Endothelial cell (in vitro differentiated cells): ENCODE results near the gene C17orf113. TPM values are rescaled to one million over a fixed set of nuclear protein-coding genes. Genes with fewer than 3 reads are reported as not detected.

Experiments used
- DNase-seq: peaks from one replicate; pipeline ENCODE4 v3.0.0; 2021; ENCODE audit warnings: low spot score
- H3K27ac Mint-ChIP-seq: one replicate; pipeline ENCODE4 v1.8.0; 2021; ENCODE audit warnings: mixed read lengths, inconsistent platforms; ENCODE audit not compliant: unreplicated experiment
- H3K27me3 Mint-ChIP-seq: one replicate; pipeline ENCODE4 v1.8.0; 2021; ENCODE audit warnings: mild to moderate bottlenecking, moderate library complexity, mixed read lengths, inconsistent platforms; ENCODE audit not compliant: unreplicated experiment
- H3K36me3 Mint-ChIP-seq: one replicate; pipeline ENCODE4 v1.8.0; 2021; ENCODE audit warnings: mild to moderate bottlenecking, low read depth, mixed read lengths, inconsistent platforms; ENCODE audit not compliant: unreplicated experiment
- H3K4me1 Mint-ChIP-seq: one replicate; pipeline ENCODE4 v1.8.0; 2021; ENCODE audit warnings: mild to moderate bottlenecking, mixed read lengths, inconsistent platforms; ENCODE audit not compliant: unreplicated experiment
- H3K4me3 Mint-ChIP-seq: one replicate; pipeline ENCODE4 v1.8.0; 2021; ENCODE audit warnings: mild to moderate bottlenecking, mixed read lengths, inconsistent platforms; ENCODE audit not compliant: unreplicated experiment
- H3K9me3 Mint-ChIP-seq: one replicate; pipeline ENCODE4 v1.8.0; 2021; ENCODE audit warnings: mixed read lengths, inconsistent platforms; ENCODE audit not compliant: unreplicated experiment
- total RNA-seq: library from RNA; stranded (reverse); fragmentation: NEBNext Ultra II Directional; extraction: Animal tissue kit (Norgen Biotek cat#: 25700); gene quantifications from one replicate; pipeline ENCODE4 v1.2.1, GENCODE V29; 2021; ENCODE audit not compliant: unreplicated experiment
- TF ChIP-seq, protein P1 (sequence below): fragments of 200-600 bp; sonication (generic); IDR thresholded peaks from one replicate; pipeline ENCODE4 v1.5.0; 2021; ENCODE audit warnings: antibody characterized with exemption; ENCODE audit not compliant: unreplicated experiment

C17orf113 gene
- total RNA-seq, 1 donor from 2014 or later = 1.6 TPM

DNA sequence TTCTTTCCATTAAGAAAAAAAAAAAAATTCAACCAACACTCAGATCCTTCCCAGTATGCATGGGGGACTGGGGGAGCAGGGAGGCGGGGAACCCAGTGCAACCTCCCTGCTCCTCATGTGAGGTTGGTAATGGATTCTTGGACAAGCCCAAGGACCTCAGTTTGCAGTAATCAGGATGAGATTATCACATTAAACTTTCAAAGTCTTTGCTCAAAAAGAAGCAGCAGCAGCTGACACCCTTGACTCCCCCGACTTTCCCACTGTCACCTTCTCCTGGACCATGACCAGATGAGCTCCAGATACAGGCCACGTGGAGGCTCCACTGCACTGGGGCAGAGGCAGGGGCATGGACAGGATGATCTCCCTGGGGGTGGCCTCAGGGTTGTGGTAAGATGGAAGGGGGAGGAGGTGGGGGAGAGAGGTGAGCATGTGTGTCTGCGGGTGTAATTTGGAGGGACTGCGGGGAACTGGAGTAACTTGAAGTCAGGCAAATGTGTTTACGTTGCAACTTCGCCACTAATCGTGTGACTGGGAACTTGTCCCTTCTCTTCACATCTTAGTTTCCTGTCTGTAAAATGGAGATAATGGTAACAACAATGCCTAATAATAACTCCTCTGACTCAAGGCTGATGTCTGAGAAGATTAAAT is 28.1 kb upstream of the C17orf113 start:
- Mint-ChIP-seq H3K27me3 (peaks cover 12% of the 10 kb centered on the region), H3K9me3 (no peaks in the 10 kb centered on the region), H3K36me3 (no peaks in the 10 kb centered on the region), H3K4me1 (peaks cover 18% of the 10 kb centered on the region), H3K27ac (peak overlapping the region; percentile 64), H3K4me3 (no peak overlapping the region)
- DNase-seq = no peak
- TF ChIP-seq, protein P1, sequence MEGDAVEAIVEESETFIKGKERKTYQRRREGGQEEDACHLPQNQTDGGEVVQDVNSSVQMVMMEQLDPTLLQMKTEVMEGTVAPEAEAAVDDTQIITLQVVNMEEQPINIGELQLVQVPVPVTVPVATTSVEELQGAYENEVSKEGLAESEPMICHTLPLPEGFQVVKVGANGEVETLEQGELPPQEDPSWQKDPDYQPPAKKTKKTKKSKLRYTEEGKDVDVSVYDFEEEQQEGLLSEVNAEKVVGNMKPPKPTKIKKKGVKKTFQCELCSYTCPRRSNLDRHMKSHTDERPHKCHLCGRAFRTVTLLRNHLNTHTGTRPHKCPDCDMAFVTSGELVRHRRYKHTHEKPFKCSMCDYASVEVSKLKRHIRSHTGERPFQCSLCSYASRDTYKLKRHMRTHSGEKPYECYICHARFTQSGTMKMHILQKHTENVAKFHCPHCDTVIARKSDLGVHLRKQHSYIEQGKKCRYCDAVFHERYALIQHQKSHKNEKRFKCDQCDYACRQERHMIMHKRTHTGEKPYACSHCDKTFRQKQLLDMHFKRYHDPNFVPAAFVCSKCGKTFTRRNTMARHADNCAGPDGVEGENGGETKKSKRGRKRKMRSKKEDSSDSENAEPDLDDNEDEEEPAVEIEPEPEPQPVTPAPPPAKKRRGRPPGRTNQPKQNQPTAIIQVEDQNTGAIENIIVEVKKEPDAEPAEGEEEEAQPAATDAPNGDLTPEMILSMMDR = no peak

DNA sequence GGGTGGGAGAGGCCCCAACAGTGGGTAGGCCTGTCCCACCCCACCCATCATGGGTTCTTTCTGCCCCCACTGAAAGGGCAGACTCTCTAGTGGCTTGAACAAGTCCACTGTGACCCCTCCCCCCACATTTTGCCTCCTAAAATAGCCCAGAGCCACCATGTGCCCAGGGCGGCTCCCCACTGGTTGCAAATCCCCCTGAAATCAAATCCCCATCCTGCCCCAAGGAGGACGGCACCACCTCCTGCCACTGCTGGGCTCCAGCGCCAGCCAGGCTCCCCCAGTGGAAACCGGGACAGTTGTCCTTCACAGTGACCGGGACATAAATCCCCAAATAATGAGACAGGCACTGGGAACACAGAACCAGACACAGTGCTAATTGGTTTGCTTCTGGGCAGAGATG is 27.4 kb upstream of the C17orf113 start:
- Mint-ChIP-seq H3K36me3 (no peaks in the 10 kb centered on the region), H3K4me1 (peaks cover 18% of the 10 kb centered on the region), H3K27ac (no peak overlapping the region), H3K9me3 (no peaks in the 10 kb centered on the region), H3K27me3 (peaks cover 12% of the 10 kb centered on the region), H3K4me3 (no peak overlapping the region)
- no peak for DNase-seq
- TF ChIP-seq, protein P1 = no peak

DNA sequence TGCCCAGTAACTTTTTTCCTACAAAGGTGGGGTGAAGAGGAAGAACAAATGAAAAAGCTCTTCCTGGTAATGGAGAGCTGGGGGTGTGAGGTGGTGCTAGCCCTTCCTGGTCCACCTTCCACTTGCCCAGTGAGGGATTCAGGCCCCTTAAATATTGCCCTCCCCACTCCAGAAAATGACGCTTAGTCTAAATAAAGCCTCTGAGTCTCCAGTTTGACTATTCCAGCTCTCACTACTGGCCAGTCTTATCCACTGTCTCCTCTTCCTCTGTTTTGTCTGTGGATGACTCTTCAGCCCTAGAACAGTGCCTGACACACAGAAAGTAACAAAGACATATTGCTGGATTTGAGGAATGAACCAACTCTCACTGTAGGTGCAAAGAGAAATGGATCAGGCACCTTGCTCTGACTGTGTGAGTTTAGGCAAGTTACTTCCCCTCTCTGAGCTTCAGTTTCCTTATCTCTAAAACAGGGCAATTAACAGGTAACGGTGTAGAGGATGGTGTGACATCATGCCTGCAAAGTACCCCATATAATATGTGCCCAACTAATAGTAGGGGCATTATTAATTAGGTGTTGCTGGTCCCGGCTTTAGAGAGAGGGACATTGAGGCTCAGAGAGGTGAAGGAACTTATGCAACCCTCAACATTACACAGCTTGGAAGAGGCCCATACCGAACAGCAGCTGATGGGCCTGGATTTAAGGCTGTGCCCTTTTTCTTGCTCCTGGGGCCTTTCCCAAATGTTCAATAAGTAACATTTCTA is 26.6 kb upstream of the C17orf113 start:
- no peak overlapping the region for H3K27ac Mint-ChIP-seq

DNA sequence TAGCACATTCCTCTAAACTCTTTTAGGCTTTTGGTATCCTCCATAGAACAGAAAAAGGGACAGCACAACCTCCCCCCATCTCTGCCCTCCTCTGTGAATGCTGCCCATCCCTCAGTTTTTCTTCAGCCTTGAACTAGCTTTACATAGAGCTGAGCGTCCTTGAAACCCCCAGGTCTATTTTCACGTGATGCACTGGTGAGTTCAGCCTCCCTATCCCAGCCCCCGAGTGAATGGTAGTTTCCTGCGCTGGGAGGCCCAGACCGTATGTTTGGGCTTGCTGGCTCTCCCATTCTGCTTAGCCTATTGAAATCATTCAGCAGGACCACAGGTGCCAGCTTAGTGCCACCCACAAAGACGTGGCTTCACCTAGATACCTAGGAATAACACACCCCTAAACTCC is 25.4 kb upstream of the C17orf113 start:
- H3K36me3 Mint-ChIP-seq = no peaks in the 10 kb centered on the region
- no peaks in the 10 kb centered on the region for H3K9me3 Mint-ChIP-seq
- peaks cover 9% of the 10 kb centered on the region for H3K27me3 Mint-ChIP-seq
- no peak overlapping the region for H3K4me3 Mint-ChIP-seq
- peak overlapping the region; percentile 6 for H3K27ac Mint-ChIP-seq
- TF ChIP-seq, protein P1 = no peak
- peaks cover 22% of the 10 kb centered on the region for H3K4me1 Mint-ChIP-seq
- DNase-seq = no peak

More for the DNA sequence above, 26.6 kb upstream of the C17orf113 start:
- Mint-ChIP-seq H3K4me3 (no peak overlapping the region), H3K36me3 (no peaks in the 10 kb centered on the region), H3K27me3 (peaks cover 5% of the 10 kb centered on the region), H3K4me1 (peaks cover 19% of the 10 kb centered on the region), H3K9me3 (no peaks in the 10 kb centered on the region)
- DNase-seq = no peak
- TF ChIP-seq, protein P1 = no peak
